ENCODE measurements around the gene KIDINS220. TPM values are rescaled to one million over a fixed set of nuclear protein-coding genes. Genes with fewer than 3 reads are reported as not detected.

The KIDINS220 gene
- total and polyA plus RNA-seq, 9 donors, result 39.9 to 70.0 (median 53.5) TPM

DNA sequence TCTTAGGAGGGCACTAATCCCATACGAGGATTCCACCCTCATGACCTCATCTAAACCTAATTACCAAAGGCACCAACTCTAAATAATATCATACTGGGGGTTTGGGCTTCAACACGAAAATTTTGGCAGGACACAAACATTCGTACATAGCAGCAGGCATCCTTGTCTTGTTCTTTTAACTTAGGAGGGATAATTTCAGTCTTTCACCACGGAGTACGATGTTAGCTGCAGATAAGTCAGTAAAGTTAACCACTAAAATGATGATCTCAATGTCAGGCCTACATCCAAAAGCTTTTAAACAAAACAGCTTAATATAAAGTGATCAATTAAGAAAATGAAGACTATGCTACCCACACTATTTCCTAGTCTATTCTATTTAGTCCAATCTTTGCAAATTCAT lies 80.7 kb downstream of the KIDINS220 start:
- Histone ChIP-seq H3K27me3 (ENCODE audit: control insufficient read depth, insufficient read depth, low read length) (no peaks in the 10 kb centered on the region), H3K4me3 (ENCODE audit: low read length) (no peak overlapping the region), H3K27ac (ENCODE audit: low read length) (no peak overlapping the region), H3K36me3 (ENCODE audit: control insufficient read depth, insufficient read depth, low read length) (peaks cover 15% of the 10 kb centered on the region), H3K9me3 (replicated peaks; ENCODE audit: control insufficient read depth, low read depth, low read length) (peaks cover 7% of the 10 kb centered on the region), H3K4me1 (ENCODE audit: control insufficient read depth, insufficient read depth, low read length) (no peaks in the 10 kb centered on the region)
- no peak for DNase-seq
- 100% methylated on average over 1 of the region's 5 CpGs for WGBS (ENCODE audit: insufficient coverage)

DNA sequence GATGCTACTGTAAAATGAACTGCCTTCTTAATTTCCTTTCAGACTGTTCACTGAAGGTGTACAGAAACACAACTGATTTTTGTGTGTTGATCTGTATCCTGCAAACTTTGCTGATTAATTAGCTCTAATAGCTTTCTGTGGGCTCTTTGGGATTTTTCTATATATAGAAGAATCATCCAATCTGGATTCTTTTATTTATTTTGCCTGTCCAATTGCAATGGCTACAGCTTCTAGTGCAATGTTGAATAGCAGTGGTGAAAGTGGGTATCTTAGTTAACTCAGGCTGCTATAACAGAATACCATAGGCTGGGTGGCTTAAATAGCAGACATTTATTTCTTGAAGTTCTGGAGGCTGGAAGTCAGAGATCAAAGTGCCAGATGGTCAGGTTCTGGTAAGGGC lies 81.2 kb downstream of the KIDINS220 start:
- H3K36me3 ChIP-seq (ENCODE audit: control insufficient read depth, insufficient read depth, low read length), result peaks cover 15% of the 10 kb centered on the region
- H3K27ac ChIP-seq (ENCODE audit: low read length), result no peak overlapping the region
- H3K4me3 ChIP-seq (ENCODE audit: low read length), result no peak overlapping the region
- no peak for DNase-seq
- no peaks in the 10 kb centered on the region for H3K4me1 ChIP-seq (ENCODE audit: control insufficient read depth, insufficient read depth, low read length)
- H3K9me3 ChIP-seq (replicated peaks; ENCODE audit: control insufficient read depth, low read depth, low read length), result peaks cover 7% of the 10 kb centered on the region
- no peaks in the 10 kb centered on the region for H3K27me3 ChIP-seq (ENCODE audit: control insufficient read depth, insufficient read depth, low read length)

DNA sequence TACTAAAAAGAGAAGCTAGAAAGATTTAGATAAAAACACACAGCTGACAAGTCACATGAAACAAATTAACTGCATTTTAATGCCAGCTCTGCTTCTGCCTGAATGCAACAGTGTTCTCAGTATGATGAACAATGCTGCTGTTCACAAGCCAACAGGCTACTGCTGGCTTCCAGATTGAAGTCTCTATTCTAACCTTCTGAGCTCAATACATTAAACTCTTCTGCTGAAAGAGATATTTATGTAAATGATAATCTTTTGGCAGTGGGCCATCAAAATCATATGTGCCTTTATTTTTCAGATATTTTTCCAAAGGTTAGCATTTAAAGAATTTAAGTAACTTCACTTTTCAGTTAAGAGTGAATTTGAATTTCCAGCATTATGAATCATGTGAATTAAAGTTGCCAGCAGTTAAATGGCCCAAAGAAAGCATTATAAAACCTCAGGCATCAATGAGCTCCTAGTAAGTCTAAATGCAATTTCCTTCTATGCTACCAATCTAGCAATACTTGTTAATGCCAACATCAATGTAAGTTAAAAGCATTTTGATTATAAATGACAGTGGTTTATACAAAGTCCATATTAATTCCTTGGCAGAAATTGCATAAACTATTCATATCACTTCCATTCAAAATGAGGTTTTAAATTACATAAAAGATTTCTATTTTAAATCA lies 83.2 kb downstream of the KIDINS220 start:
- Histone ChIP-seq H3K36me3 (ENCODE audit: control insufficient read depth, insufficient read depth, low read length) (peaks cover 22% of the 10 kb centered on the region), H3K27me3 (ENCODE audit: control insufficient read depth, insufficient read depth, low read length) (no peaks in the 10 kb centered on the region), H3K27ac (ENCODE audit: low read length) (no peak overlapping the region), H3K4me3 (ENCODE audit: low read length) (no peak overlapping the region), H3K4me1 (ENCODE audit: control insufficient read depth, insufficient read depth, low read length) (no peaks in the 10 kb centered on the region), H3K9me3 (replicated peaks; ENCODE audit: control insufficient read depth, low read depth, low read length) (peaks cover 7% of the 10 kb centered on the region)
- peak; percentile 82 for DNase-seq

DNA sequence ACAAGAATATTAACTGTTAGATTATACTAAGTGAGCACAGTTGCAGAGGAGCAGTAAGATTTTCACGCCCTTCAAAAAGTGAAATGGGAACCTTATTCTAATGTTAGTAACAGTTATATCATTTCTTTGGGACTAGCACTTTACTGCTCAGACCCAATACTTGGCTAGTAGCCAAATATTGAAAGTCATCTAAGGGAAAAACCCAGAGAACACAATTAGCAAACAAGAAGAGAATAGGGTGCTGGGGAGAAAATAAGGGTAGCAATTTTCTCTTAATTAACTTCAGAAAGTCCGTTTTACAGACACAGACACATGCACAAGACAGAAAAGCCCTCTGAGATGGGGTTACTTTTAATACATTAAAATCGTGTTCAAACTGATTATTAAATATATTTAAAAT lies 83.8 kb downstream of the KIDINS220 start:
- DNase-seq, result peak; percentile 11
- H3K27me3 ChIP-seq (ENCODE audit: control insufficient read depth, insufficient read depth, low read length), result no peaks in the 10 kb centered on the region
- no peak overlapping the region for H3K4me3 ChIP-seq (ENCODE audit: low read length)
- H3K9me3 ChIP-seq (replicated peaks; ENCODE audit: control insufficient read depth, low read depth, low read length), result peaks cover 7% of the 10 kb centered on the region
- H3K4me1 ChIP-seq (ENCODE audit: control insufficient read depth, insufficient read depth, low read length), result no peaks in the 10 kb centered on the region
- H3K36me3 ChIP-seq (ENCODE audit: control insufficient read depth, insufficient read depth, low read length), result peaks cover 22% of the 10 kb centered on the region
- H3K27ac ChIP-seq (ENCODE audit: low read length), result no peak overlapping the region
- WGBS (ENCODE audit: insufficient coverage), result no CpG with 5 or more reads among the region's 3 CpGs

DNA sequence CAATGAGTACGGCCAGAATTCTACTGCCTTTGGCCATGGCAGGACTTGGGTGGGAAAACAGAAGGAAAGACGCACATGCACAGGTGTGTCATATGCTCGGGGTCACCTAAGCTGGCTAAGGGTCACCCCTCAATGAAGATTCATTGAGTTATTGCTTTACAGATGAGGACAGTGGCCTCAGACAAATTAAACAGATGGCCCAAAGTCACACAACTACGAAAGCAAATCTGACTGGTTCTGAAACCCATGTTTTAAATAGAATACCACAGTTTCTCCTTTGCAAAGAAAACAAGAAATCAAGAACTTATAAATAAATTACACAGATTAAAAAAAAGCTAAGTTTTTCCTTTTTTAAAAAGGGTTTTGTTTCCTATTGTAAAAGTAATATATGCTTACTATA lies 85.0 kb downstream of the KIDINS220 start:
- 97% methylated on average over 3 of the region's 4 CpGs for WGBS (ENCODE audit: insufficient coverage)
- Histone ChIP-seq H3K27ac (ENCODE audit: low read length) (no peak overlapping the region), H3K4me1 (ENCODE audit: control insufficient read depth, insufficient read depth, low read length) (no peaks in the 10 kb centered on the region), H3K4me3 (ENCODE audit: low read length) (no peak overlapping the region), H3K9me3 (replicated peaks; ENCODE audit: control insufficient read depth, low read depth, low read length) (peaks cover 7% of the 10 kb centered on the region), H3K27me3 (ENCODE audit: control insufficient read depth, insufficient read depth, low read length) (no peaks in the 10 kb centered on the region), H3K36me3 (ENCODE audit: control insufficient read depth, insufficient read depth, low read length) (peaks cover 15% of the 10 kb centered on the region)
- no peak for DNase-seq

DNA sequence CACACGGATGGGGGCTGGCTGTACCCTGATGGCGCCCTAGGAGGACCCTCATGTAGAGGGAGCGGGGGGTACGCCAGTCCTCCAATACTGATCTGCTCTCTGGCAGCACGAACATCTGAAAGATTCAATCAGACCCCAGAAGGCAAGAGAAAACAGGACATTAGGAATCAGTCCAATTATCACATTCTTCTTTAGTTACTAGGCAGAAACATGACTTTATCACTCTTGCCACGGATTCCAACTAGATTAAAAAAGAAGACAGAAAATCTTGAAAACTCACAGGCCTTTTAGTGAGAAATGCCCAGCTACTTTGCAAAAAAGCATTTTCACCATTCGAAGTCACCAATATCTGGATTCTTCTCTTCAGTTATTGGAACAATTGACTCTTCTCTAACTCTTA lies 87.2 kb downstream of the KIDINS220 start:
- Histone ChIP-seq H3K4me3 (ENCODE audit: low read length) (no peak overlapping the region), H3K9me3 (replicated peaks; ENCODE audit: control insufficient read depth, low read depth, low read length) (no peaks in the 10 kb centered on the region), H3K27ac (ENCODE audit: low read length) (no peak overlapping the region)

DNA sequence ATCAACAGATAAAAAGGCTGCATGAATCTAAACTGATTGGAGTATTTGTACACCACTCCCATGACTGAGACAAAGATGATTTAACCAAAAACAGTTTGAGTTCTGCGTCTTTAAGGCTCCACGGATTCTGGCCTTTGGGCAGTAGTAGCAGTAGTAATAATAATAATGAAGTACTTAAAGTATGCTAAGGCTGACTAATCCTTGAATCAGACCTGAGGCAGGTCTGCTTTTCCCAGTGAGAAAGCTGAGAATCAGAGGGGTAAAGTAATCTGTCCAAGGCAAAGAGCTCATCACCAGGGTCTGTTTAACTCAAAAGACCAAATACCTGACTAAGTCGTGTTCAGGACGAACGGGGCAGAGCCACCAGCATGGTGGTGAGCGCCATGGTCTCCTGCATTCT lies 94.2 kb downstream of the KIDINS220 start:
- peaks cover 13% of the 10 kb centered on the region for H3K36me3 ChIP-seq (ENCODE audit: control insufficient read depth, insufficient read depth, low read length)
- DNase-seq, result no peak
- no peaks in the 10 kb centered on the region for H3K9me3 ChIP-seq (replicated peaks; ENCODE audit: control insufficient read depth, low read depth, low read length)
- H3K4me1 ChIP-seq (ENCODE audit: control insufficient read depth, insufficient read depth, low read length), result no peaks in the 10 kb centered on the region
- no peaks in the 10 kb centered on the region for H3K27me3 ChIP-seq (ENCODE audit: control insufficient read depth, insufficient read depth, low read length)
- H3K27ac ChIP-seq (ENCODE audit: low read length), result no peak overlapping the region
- no peak overlapping the region for H3K4me3 ChIP-seq (ENCODE audit: low read length)
- WGBS (ENCODE audit: insufficient coverage), result 100% methylated on average over 1 of the region's 6 CpGs

More for the DNA sequence above, 87.2 kb downstream of the KIDINS220 start:
- 94% methylated on average over 4 of the region's 7 CpGs for whole genome bisulfite sequencing (ENCODE audit: insufficient coverage)
- Histone ChIP-seq H3K36me3 (ENCODE audit: control insufficient read depth, insufficient read depth, low read length) (peaks cover 11% of the 10 kb centered on the region), H3K27me3 (ENCODE audit: control insufficient read depth, insufficient read depth, low read length) (no peaks in the 10 kb centered on the region), H3K4me1 (ENCODE audit: control insufficient read depth, insufficient read depth, low read length) (no peaks in the 10 kb centered on the region)
- DNase-seq, result no peak

DNA sequence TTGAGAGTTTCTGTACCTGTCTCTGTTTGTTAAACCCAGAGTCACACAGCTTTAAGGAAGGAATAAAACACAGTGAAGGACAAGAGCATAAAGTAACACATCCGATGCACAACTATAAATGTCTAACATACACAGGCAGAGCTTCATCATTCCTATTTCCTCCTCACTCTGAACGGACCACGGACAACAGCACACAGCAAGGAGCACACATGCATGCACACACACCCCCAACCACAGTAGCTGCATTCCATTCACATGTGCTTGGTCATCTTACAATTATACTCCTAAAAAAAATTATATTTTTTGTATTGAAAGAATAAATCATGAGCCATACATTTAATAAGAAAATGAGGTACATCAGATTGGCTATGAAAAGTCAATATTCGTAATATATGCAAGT lies 97.3 kb downstream of the KIDINS220 start:
- no peaks in the 10 kb centered on the region for H3K9me3 ChIP-seq (replicated peaks; ENCODE audit: control insufficient read depth, low read depth, low read length)
- H3K4me1 ChIP-seq (ENCODE audit: control insufficient read depth, insufficient read depth, low read length), result no peaks in the 10 kb centered on the region
- no CpG with 5 or more reads among the region's 4 CpGs for WGBS (ENCODE audit: insufficient coverage)
- no peak overlapping the region for H3K4me3 ChIP-seq (ENCODE audit: low read length)
- H3K36me3 ChIP-seq (ENCODE audit: control insufficient read depth, insufficient read depth, low read length), result peaks cover 12% of the 10 kb centered on the region
- H3K27me3 ChIP-seq (ENCODE audit: control insufficient read depth, insufficient read depth, low read length), result no peaks in the 10 kb centered on the region
- DNase-seq, result no peak
- no peak overlapping the region for H3K27ac ChIP-seq (ENCODE audit: low read length)

DNA sequence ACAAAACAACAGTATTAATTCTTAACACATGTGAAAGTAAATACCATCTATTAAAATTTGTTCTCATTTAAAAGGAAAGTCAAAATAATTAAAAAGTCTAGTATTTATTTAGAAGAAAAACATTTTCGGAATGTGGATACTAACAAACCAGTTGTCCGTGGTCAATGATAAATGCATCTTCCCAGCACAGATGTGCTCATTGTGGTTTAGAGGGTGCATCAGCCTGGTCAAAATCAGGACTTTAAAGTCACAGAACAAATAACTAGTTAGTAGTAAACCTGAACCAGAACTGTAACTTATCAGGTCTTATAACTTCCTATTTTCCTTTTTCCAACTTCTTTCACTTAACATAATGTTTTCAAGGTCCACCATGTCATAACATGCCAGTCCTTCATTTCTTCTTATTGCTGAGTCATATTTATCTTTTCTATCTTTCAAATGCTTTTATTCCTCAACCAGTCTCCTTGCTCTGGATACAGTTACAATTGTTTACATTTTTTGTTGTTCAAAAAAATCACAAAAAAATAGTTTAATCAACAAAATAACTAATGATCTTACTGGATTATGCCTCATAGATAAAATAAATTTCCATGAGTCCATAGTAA lies 99.7 kb downstream of the KIDINS220 start:
- Histone ChIP-seq H3K36me3 (ENCODE audit: control insufficient read depth, insufficient read depth, low read length) (peaks cover 18% of the 10 kb centered on the region), H3K4me3 (ENCODE audit: low read length) (no peak overlapping the region), H3K4me1 (ENCODE audit: control insufficient read depth, insufficient read depth, low read length) (no peaks in the 10 kb centered on the region), H3K27me3 (ENCODE audit: control insufficient read depth, insufficient read depth, low read length) (no peaks in the 10 kb centered on the region), H3K27ac (ENCODE audit: low read length) (no peak overlapping the region), H3K9me3 (replicated peaks; ENCODE audit: control insufficient read depth, low read depth, low read length) (no peaks in the 10 kb centered on the region)
- no CpG with 5 or more reads among the region's 2 CpGs for WGBS (ENCODE audit: insufficient coverage)
- DNase-seq, result no peak

DNA sequence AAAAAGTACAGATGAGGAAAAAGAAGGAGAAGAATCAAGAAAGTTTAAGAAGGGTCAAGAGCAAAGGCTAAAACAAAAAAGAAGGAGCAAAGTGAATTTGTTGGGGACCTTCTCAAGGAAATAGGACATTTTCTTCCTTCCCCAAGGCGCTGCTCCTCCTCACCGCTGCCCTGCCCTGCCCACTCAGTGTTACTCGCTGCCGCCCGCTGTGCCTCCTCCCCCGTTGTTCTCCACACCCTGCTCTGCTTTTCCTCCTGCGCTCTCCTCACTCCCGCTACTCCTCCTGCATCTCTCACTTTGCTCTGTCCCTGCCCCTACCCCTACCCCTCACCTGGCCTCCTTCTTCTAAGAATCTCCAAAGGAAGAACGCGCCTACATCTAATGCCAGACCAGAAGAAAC lies 104.8 kb downstream of the KIDINS220 start:
- no peak overlapping the region for H3K4me3 ChIP-seq (ENCODE audit: low read length)
- no peak overlapping the region for H3K27ac ChIP-seq (ENCODE audit: low read length)
- no peaks in the 10 kb centered on the region for H3K27me3 ChIP-seq (ENCODE audit: control insufficient read depth, insufficient read depth, low read length)
- H3K36me3 ChIP-seq (ENCODE audit: control insufficient read depth, insufficient read depth, low read length), result peaks cover 49% of the 10 kb centered on the region
- WGBS (ENCODE audit: insufficient coverage), result 97% methylated on average over 10 of the region's 10 CpGs
- DNase-seq, result no peak
- H3K4me1 ChIP-seq (ENCODE audit: control insufficient read depth, insufficient read depth, low read length), result no peaks in the 10 kb centered on the region
- no peaks in the 10 kb centered on the region for H3K9me3 ChIP-seq (replicated peaks; ENCODE audit: control insufficient read depth, low read depth, low read length)

DNA sequence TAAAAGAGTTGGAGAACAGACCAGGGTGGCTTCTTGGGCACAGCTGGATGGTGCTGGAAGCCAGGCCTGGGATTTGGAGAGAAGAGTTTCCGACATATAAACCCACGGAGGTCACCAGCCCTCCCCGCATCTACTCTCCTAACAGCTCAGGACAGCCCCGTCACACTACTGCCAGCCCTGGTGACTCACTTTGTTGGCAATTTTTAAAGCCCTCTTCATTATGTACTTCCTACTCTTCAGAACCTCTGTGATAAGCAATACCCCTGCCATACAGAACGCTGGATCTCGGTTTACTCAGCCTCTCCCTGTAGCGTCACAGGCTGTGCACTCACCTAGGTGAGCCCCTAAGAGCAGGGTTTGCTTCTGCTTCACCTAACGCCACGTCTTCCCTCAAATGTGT lies 107.5 kb downstream of the KIDINS220 start:
- 95% methylated on average over 7 of the region's 9 CpGs for WGBS (ENCODE audit: insufficient coverage)
- peaks cover 56% of the 10 kb centered on the region for H3K36me3 ChIP-seq (ENCODE audit: control insufficient read depth, insufficient read depth, low read length)
- no peaks in the 10 kb centered on the region for H3K4me1 ChIP-seq (ENCODE audit: control insufficient read depth, insufficient read depth, low read length)
- no peaks in the 10 kb centered on the region for H3K9me3 ChIP-seq (replicated peaks; ENCODE audit: control insufficient read depth, low read depth, low read length)
- no peak overlapping the region for H3K4me3 ChIP-seq (ENCODE audit: low read length)
- no peak overlapping the region for H3K27ac ChIP-seq (ENCODE audit: low read length)
- DNase-seq, result no peak
- no peaks in the 10 kb centered on the region for H3K27me3 ChIP-seq (ENCODE audit: control insufficient read depth, insufficient read depth, low read length)
